Measurements from ENCODE around the gene U2AF1. TPM values are rescaled to one million over a fixed set of nuclear protein-coding genes. Genes with fewer than 3 reads are reported as not detected.
"Not testable (repeated sequence)": the region's sequence is repeated elsewhere in the genome, so short reads cannot be mapped to it uniquely, and the experiment has no call there.

The U2AF1 gene
- total RNA-seq, 4 donors from 2014 or later = 45.1 to 82.0 (median 57.9) TPM

DNA sequence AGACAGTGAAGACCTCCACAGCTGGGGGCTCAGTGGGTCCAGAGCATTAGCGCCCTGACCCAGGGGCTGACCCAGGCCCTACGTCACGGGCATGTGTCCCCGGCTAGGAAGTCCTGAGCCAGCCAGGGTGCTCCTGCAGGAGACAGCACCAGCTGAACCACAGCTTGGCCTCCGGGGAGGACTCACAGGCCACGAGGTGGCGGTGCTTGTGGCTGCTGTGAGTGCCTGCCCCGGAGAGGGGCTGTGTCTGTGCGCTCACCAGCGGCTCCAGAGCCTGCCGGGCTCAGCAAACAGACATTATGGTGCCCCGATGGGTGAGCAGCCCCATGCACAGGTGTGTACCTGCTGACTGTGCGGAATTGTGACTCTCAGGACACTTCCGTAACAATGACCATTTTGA, 62.8 kb downstream of the U2AF1 start:
- H3K4me3 ChIP-seq (replicated peaks in 1 of 3); H3K9me3 ChIP-seq; intact Hi-C loops (cut with DNase I); H3K27me3 ChIP-seq; DNase-seq; H3K4me1 ChIP-seq; H3K36me3 ChIP-seq; H3K27ac ChIP-seq: not testable (repeated sequence)
- WGBS, 2 donors = no CpG with 5 or more reads among the region's 14 CpGs

DNA sequence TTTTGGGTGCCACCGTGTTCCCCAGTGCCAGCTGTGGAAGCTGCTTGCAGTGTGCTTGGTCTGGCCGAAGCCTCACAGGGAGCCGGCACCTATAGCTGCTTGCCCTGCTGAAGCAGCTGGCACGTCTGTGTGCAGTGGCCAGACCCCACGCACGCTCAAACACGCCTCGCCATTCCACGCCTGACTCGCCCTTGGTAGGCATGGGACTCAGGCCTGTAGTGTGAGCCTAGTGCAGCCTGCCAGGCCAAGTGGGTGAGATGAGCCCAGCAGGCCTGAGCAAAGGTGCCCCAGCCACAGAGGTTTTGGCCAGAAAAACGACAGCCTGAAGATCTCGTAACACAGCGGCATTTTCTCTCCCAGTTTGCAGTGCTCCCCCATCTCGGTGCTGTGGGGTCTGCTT, 64.1 kb downstream of the U2AF1 start:
- H3K4me1 ChIP-seq; H3K9me3 ChIP-seq; H3K27me3 ChIP-seq; H3K36me3 ChIP-seq; intact Hi-C loops (cut with DNase I); H3K27ac ChIP-seq; DNase-seq; H3K4me3 ChIP-seq (replicated peaks in 1 of 3): not testable (repeated sequence)
- WGBS, 2 donors = 96 to 98% methylated on average over 4 of the region's 14 CpGs

Other genes with a start within 250 kb of the U2AF1 start
- gene WDR4, start 228.0 kb downstream of the U2AF1 start, total RNA-seq = 10 to 100 TPM in 2 of 4 donors, 1 to 10 TPM in 2; 8.1 to 13.2 (median 10.9) TPM
- 10 to 100 TPM; 51.9 to 61.8 (median 55.2) TPM for gene NDUFV3, start 214.3 kb downstream of the U2AF1 start, total RNA-seq
- under 1 TPM in 2 of 4 donors, not detected in 2; 0.22 to 0.42 TPM for gene ERVH48-1, start 181.9 kb downstream of the U2AF1 start, total RNA-seq
- gene PKNOX1, start 133.0 kb downstream of the U2AF1 start, total RNA-seq = 10 to 100 TPM; 21.3 to 36.2 (median 24.0) TPM
- 100 to 1,000 TPM in 1 of 4 donors, 10 to 100 TPM in 3; 32.8 to 212 (median 51.3) TPM for gene CBS, start 31.7 kb downstream of the U2AF1 start, total RNA-seq
- not detected for gene CRYAA, start 61.4 kb upstream of the U2AF1 start, total RNA-seq

All from thyroid gland (tissue), 4 donors.